Hindlimb muscle (tissue), 1 donor: ENCODE measurements around the gene ADCY4. TPM values are rescaled to one million over a fixed set of nuclear protein-coding genes. Genes with fewer than 3 reads are reported as not detected.
"Not testable (repeated sequence)": the region's sequence is repeated elsewhere in the genome, so short reads cannot be mapped to it uniquely, and the experiment has no call there.

Experiments used
- DNase-seq: peaks from one replicate; pipeline ENCODE4 v3.0.0-alpha.2; 2013
- polyA plus RNA-seq: library from polyadenylated mRNA; unstranded; fragments of 120-200 nt; gene quantifications from one replicate; pipeline ENCODE4 v1.2.1, GENCODE V29; 2013; ENCODE audit not compliant: insufficient read length

The ADCY4 gene
- polyA plus RNA-seq, 1 donor, result 17.0 TPM

DNA sequence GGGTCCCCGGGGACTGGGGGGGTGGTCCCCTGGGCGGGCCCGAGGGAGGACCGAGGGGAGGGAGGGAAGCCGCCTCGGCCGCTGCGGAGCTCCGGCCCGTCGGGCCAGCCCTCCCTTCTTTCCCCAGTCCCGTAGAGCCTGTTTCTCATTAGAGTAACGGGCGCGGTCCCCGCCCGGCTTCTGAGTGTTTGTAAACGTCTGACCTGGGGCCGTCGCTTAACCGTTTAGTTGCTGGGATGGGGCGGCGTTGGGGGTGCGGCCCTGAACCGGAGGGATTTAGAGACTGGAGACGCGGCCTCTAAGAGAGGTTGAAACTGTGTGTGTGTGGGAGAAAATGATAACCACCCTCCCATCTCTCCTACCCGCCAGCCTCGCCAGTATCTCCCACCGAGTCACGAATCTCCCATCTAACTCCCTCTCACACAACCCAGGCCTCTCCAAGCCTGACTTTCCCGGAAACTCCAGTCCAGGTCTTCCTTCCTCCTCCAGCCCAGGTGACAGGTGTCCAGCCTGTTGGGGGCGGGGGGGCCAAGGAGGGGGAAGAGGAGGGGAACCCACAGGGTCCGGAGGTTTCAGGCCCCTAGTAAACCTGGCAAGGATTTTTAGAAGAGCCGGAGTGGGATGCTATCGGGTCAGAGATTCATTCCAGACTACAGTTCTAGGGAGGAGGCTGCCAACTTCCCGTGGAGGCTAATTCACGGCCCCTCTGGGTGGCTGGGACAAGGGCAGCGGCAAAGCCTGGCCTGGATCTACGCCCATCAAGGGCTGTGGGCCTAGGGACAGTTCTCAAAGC lies 32.0 kb upstream of the ADCY4 start:
- peak; percentile 90 for DNase-seq

- no peak for DNase-seq
These were observed 31.5 kb upstream of the ADCY4 start for GRCh38 chr14:24366413-24366720.

DNA sequence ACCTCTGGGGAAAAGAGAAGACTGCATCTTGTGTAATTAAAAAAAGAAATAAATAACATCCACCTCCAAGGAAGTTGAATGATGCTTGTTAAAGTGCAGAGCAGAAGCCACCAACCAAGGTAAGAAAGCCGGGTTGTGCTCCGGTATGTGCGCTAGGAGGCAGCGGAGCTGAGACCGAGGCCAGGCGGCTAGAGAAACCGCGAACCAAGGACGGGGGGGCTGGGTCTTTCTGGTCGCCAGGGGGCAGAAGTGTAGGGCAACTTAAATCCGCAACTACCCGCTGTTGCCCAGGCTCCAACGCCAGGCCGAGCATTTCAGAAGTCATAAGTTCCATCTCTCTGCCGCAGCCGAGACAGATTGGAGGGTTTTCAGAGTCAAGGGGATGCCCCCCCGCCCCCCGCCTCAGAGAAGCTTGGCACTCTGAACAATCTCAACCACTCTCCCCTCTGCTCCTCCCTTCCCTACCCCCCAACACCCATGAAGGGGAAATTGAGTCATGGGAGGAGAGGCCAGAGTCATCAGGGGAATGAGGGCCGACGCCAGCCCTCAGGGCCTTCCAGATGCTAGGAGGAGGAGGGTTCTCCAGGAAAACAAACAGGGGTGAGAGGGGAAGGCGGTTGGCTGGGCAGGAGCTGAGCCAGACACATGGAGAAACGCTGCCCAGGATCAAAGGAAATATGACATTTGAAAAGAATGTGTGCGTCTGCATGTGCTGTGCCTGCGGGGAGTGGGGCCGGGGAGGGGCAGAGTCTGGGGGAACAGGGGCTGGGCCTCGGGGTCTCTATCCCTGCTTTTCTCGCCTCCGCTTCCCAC lies 30.9 kb upstream of the ADCY4 start:
- peak; percentile 89 for DNase-seq

- DNase-seq, result no peak
These were observed 30.0 kb upstream of the ADCY4 start for GRCh38 chr14:24364841-24365240.

DNA sequence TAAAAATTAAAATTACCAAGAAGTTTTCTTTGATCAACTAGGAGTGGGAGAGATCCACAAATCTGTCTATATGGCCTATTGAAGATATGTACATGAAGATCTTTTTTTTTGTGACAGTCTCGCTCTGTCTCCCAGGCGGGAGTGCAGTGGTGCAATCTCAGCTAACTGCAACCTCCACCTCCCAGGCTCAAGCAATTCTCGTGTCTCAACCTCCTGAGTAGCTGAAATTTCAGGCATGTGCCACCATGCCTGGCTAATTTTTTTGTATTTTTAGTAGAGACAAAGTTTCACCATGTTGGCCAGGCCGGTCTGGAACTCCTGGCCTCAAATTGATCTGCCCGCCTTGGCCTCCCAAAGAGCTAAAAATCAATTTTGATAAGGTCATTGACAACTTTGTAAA lies 28.5 kb upstream of the ADCY4 start:
- DNase-seq, result no peak

DNA sequence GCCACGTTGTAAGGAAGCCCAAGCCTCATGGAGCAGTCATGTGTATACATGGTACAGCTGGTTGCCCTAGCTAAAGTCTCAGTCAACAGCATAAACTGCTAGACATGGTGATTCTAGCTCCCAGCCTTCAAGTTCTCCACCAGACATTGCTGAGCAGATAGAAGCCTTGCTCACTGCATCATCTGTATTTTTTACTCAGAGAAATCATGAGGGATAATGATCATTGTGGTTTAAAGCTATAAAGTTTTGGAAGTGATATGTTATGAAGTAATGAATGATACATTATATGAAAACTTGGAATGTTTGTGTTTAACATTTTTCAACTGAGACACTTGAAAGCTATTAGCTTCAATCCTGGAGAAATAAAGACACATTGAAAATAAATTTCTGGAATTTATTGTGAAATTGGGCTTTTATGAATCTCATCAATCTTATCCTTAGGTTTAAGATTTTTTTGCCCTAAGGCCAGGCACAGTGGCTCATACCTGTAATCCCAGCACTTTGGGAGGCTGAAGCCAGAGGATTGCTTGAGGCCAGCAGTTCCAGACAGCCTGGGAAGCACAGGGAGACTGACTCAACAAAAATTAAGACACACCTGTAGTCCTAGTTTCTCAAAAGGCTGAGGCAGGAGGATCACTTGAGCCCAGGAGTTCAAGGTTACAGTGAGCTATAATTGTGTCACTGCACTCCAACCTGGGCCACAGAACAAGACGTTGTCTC lies 27.5 kb upstream of the ADCY4 start:
- DNase-seq, result no peak

- no peak for DNase-seq
These were observed 26.5 kb upstream of the ADCY4 start for GRCh38 chr14:24361326-24361725.

GRCh38 chr14:24360281-24360680 lies 25.4 kb upstream of the ADCY4 start:
- DNase-seq, result no peak

DNA sequence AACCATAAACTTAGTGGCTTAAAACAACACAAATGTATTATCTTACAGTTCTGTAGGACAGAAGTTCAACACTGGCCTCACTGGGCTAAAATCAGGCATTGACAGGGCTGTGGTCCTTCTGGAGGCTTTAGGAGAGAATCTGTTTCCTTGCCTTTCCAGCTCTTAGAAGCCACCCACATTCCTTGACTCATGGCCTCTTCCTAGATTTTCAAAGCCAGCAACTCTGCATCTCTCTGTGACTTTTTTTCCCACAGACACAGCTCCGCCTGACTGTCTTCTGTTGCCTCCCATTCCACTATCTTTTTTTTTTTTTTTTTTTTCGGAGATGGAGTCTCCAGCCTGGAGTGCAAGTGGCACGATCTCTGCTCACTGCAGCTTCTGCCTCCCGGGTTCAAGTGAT lies 21.3 kb upstream of the ADCY4 start:
- no peak for DNase-seq

GRCh38 chr14:24355009-24355408 lies 20.1 kb upstream of the ADCY4 start:
- DNase-seq, result no peak

DNA sequence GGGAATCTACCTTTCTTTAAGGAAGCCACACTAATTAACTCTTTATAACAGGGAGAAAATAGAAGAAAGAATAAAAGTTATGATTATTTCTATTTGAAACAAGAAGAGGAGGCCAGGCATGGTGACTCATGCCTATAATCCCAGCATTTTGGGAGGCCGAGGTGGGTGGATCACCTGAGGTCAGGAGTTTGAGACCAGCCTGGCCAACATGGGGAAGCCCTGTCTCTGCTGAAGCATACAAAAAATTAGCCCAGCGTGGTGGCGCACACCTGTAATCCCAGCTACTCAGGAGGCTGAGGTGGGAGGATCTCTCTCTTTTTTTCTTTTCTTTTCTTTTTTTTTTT lies 19.6 kb upstream of the ADCY4 start:
- not testable (repeated sequence) for DNase-seq

- DNase-seq, result no peak
These were observed 18.9 kb upstream of the ADCY4 start for GRCh38 chr14:24353559-24354481.

DNA sequence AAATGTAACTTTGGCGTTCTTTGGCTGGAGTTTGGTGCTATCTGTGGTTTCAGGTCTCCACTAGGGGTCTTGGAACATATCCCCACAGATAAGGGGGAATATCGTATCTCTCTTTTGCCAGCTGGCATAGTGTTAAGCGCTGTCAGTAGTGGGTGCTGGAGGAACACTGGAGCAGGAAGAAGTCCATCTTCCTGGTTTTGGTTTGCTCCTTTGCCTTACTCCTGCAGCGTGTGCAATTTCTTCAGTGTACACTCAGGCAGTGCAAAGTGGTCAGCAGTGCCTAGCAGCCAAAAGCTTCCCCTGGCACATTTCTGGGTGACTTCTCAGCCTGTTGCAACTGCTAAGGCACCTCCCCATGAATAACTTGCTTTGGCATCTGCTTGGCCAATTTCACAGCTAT lies 16.6 kb upstream of the ADCY4 start:
- no peak for DNase-seq

- no peak for DNase-seq
These were observed 14.9 kb upstream of the ADCY4 start for GRCh38 chr14:24349742-24350141.

GRCh38 chr14:24348186-24348585 lies 13.3 kb upstream of the ADCY4 start:
- no peak for DNase-seq

GRCh38 chr14:24347134-24347533 lies 12.3 kb upstream of the ADCY4 start:
- DNase-seq, result no peak

- DNase-seq, result no peak
These were observed 9.2 kb upstream of the ADCY4 start for GRCh38 chr14:24343795-24344660.

DNA sequence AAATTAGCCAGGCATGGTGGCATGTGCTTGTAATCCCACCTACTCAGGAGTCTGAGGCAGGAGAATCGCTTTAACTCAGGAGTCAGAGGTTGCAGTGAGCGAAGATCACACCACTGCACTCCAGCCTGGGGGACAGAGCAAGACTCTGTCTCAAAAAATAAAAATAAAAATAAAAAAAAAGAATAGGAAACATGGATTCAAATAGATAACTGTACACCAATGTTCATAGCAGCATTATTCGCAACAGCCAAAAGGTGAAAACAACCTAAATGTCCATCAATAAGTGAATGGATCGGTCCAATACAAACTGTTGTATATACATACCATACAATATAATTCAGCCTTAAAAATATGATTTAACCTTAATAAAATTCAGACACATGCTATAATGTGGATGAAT lies 8.0 kb upstream of the ADCY4 start:
- DNase-seq, result no peak

- DNase-seq, result no peak
These were observed 5.7 kb upstream of the ADCY4 start for GRCh38 chr14:24340606-24341005.

GRCh38 chr14:24339284-24340151 lies 4.6 kb upstream of the ADCY4 start, which contains the start of gene RIPK3:
Gene RIPK3, minus strand, starts transcription at chr14:24339991. Its CDS starts 165 bp downstream, at chr14:24339826.
- DNase-seq, result no peak
